ENCODE data around the gene PCSK5.
A peak's percentile ranks its signal among the peaks of the same experiment; 100 is the strongest.

The PCSK5 gene

DNA sequence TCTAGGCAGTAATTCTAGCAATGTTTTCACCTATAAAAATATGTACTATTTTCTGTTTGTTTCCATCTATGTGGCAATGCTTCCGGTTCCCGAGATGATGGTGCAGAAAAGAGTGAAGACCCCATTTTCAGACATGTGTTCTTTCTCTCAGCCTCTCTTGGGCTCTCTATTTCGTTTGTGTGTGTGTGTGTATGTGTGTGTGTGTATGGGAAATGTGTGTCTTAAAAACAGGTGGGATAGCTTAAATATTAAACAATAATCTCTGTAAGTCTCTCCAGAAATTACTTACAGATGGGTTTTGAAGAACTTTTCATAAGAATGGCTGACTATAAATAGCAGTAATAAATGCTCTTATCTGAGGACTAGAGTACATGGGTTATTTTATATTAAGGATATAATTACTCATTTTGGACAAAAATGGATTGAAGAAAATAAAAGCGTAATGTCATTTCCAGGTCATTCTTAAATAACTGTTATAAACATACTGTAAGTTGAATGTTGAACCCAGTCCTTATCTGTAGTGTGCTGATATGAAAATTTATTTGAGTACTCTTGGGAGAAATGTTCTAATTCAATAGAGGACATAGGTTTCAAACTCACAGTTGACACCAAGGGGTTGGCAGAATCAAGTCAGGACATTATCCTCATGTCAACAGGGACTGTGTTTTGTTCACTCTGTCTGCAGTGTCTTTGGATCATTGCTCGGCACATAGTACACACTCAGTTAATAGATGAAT lies 31.1 kb downstream of the PCSK5 start:
- DNase-seq (ENCODE audit: low read depth) = no peak

DNA sequence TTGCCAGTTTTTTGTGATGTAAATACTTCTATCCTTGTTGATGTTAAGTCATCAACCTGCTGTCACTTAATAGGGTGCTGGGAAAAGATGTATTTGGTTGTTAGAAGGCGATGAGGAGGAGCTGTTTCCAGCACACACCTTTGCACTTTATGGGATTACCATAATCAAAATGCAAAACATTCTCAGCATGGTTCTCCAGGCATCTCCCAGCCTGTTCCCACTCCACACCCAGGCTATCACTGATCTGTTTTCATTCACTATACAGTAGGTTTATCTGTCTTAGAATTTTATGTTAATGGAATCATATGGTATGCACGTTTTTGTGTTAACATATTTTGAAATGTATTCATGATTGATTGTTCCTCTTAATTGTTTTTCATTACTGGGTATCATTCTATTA lies 35.9 kb downstream of the PCSK5 start:
- no peak for DNase-seq (ENCODE audit: low read depth)

DNA sequence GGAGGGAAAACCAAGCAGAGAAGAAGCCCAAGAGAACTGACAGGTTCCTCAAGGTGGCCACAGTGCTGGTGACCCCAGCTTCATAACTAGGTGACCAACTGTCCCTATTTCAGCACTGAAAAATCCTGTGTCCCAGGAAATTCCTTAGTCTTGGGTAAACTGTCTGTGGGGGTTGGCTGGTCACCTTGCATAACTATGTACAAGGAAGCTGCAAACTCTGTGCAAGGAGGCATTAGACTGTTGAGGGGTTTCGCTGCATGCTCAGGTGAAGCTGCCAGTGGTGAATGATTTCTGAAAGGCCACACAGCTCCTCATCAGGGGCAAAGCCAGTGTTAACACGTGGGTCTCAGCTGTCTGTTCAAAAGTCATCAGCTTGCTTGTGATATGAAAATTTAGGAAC lies 36.9 kb downstream of the PCSK5 start:
- DNase-seq (ENCODE audit: low read depth) = no peak

DNA sequence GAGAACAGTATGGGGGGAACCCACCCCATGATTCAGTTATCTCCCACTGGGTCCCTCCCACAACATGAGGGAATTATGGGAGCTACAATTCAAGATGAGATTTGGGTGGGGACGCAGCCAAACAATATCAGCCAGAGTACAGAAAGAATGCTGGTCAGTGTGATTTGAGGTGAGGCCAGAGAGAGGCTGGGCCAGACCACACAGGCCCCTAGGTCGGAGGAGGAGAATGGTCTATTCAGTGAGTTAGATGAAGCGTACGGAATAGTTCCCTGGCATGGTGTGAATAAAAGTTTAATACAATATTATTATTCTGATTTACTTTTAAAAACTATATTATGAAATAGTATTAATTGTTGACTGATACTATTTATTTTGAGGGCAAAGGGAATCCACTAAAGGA lies 39.7 kb downstream of the PCSK5 start:
- DNase-seq (ENCODE audit: low read depth) = no peak

DNA sequence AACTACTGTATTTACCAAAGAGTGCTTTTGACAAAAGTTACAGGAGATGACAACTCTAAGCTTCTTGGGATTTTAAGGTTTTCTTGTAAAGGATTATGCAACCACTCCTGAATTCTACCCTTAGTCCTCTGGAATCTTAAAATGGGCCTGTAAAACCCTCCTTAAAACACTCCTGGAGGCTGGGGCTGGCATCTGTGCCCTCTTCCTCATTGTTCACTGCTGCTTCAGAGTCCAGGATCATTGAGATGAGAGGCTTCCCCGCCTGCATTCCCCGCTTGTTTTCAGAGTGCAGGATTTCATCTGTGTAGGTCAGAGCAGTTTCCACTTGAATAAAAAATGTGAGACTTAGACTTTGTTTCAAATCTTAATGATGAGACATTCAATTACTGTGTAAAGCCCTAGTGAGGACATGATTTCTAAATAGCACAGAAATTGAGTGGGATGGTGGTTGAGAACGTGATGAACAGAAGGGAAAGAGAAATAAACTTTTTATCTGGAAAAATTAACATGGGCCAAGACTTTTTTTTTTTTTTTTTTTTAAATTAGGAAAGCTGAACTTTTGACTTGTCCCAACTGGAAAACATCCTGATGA lies 40.4 kb downstream of the PCSK5 start:
- DNase-seq (ENCODE audit: low read depth) = no peak

DNA sequence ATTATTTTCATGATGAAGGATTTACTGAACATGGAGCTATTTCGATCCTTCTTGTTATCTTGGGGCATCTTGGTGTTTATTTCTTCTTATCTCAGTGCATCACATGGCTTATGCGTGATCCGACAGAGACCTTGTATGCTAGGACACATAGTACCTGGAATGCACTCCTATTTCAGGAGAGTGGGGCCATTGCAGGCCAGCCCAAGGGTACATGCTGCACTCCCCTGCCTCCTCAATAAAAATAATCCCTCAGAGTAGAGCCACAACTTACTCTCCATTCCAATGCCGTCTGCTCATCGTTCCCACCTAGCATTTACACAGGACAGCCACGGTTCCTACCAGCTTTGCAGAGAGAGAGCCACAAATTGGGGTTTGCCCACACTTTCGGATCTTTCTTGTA lies 43.5 kb downstream of the PCSK5 start:
- no peak for DNase-seq (ENCODE audit: low read depth)

DNA sequence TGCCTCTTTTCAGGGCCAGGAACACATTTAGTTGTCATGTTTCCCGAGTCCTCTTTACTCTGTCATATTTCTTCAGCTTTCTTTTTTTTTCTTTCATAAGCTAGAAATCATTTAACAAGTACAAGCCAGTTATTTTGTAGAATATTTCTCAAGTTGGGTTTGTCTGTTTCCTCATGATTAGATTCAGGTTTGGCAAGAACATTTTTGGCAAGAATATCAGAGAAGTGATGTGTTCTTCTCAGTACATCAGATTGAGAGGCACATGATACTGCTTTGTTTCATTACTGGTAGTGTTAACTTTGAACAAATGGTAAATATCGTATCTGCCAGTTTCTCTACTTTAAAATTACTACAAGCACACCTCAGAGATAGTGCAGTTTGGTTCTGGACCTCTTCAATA lies 45.1 kb downstream of the PCSK5 start:
- DNase-seq (ENCODE audit: low read depth) = peak; percentile 14

DNA sequence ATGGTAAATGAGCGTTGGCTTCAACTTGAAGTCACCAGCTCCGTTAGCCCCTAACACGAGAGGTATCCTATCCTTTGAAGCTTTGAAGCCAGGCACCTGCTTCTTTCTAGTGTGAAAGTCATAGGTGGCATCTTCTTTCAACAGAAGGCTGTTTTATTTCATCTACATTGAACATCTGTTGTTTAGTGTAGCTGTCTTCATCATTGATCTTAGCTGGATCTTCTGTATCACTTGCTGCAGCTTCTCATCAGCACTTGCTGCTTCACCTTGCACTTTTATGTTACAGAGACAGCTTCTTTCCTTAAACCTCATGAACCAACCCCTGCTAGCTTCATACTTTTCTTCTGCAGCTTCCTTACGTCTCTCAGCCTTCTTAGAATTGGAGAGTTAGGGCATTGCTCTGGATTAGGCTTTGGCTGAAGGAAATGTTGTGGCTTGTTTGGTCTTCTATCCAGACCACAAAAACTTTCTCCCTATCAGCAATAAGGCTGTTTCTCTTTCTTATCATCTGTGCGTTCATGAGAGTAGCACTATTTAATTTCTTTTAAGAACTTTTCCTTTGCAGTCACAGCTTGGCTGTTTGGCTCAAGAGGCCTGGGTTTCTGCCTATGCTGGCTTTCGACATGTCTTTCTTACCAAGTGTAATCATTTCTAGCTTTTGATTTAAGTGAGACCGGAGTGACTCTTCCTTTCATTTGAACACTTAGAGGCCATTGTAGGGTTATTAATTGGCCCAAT lies 47.2 kb downstream of the PCSK5 start:
- DNase-seq (ENCODE audit: low read depth) = peak; percentile 72

DNA sequence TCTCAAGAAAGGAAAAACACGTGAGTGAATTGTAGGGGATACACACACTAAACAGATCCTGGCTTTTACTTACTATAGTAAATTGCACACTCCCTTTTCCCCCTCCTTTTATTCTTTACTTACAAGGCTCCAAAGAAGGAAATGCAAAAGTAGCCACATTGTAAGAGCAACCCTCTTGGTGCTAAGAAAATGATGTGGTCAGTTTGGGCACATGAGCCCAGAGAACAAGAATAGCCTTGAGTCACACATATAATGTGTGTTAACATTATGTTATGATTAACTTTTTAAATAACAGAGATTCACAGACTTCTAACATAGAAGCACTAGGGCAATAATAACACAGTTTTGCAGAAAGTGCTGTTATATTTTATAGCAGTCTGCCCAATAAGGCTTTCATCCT lies 48.5 kb downstream of the PCSK5 start:
- DNase-seq (ENCODE audit: low read depth) = no peak

DNA sequence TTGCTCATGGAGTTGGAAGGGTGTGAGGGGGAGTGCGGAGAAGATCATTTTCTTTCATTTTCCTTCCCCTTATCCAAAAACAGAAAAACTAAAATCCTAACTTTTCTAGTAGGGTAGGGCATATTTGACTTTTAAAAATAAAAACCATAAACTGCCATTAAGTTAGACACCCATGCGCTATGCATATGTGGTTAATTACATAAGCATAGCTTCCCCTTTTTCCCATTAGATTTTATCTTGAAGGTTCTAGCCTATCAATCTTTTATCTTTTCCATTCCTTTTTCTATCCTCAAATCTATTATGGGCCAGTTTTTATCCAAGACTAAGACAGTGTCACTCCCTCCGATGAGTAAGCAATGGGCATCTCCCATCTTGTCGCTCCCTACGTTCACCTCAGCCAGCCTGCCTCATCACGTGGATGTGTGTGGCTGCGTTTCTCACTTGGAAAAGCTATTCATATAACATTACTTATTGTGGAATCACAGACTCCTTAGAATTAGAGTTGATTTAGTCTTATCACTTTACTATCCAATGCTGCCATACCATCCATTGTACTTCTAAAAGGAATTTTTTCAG lies 49.2 kb downstream of the PCSK5 start:
- no peak for DNase-seq (ENCODE audit: low read depth)

DNA sequence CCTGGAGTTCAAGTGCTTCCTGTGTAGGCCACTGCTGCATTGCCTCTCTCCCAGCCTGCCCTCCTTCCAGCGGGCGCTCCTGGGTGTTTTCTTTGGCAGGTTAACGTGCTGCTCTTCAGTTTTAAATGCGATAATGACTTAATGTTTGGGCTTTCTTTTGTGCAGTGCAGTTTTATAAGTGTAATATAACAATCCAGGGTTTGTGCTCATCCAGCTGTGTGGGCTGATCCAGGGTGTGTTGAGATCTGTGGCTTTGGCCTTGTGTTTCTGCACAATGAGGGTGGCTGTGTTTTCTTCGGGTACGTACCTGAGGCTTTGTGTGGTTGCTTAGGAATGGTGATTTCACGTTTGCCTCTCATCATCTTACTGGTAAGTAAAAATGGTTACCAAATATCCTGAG lies 50.6 kb downstream of the PCSK5 start:
- DNase-seq (ENCODE audit: low read depth) = no peak

DNA sequence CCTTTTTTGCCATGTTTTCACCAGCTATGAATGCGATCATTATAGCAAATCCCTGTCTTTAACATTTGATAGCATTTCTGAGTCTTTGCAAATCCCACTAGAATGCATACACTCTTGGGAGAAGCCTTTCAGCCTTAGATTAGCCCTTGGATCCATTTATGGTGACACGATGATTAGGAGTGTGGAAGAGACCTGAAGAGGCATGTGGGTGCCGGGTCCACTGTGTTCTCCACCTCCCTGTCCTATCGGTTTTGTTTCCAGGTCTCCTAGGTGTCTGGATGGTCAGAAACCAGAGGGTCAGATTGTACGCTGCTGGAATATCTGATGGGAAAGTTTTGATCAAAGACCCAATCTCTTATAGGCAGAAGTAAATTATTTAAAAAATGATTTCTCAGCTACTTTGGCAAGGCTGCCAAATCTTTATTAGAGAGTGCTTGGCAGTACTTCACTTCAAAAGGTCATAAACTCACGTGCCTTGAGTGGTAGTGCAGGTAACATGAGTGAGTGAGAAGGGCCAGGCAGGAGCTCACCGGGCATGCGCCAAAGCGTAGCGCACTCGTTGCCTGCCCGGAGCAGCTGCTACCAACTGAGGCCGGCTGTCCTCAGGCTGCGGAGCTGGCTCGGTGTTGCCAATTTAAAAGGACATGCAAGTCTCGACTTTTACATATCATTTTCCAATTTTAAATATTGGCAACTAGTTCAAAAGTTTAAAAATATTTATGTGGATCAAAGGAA lies 51.3 kb downstream of the PCSK5 start:
- DNase-seq (ENCODE audit: low read depth) = no peak

DNA sequence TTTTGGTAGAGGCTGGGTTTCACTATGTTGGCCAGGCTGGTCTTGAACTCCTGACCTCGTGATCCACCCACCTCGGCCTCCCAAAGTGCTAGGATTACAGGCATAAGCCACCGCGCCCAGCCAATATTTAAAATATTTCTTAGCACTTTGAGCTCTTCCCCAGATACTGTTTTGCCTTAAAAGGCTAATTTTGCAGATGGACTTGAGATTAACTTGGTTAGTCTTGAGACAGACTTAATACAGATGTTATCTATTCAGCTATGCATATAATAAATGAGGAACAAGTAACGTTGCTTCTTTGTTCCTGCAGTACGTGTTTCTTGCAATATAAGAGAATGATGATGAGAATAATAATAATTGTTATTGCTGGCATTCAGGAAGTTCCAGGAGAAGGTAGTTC lies 56.3 kb downstream of the PCSK5 start:
- DNase-seq (ENCODE audit: low read depth) = no peak

DNA sequence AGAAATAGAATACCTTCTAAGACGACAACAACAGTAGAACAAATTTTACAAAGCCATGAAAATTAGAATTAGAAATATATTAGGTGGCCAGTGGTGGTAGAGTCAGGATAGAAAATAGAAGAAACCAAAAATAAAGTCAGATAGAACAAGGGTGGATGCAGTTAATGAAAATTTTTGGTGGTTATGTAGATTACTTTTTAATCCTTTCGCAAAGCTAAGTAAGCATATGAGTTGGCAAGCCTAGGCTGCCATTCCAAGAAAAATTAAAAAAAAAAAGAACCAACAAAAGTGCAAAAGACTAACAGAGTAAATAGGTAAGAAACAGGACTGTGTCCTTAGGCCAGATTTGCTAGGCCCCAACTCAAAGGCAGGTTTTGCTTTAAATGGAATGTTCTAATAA lies 56.8 kb downstream of the PCSK5 start:
- DNase-seq (ENCODE audit: low read depth) = no peak

DNA sequence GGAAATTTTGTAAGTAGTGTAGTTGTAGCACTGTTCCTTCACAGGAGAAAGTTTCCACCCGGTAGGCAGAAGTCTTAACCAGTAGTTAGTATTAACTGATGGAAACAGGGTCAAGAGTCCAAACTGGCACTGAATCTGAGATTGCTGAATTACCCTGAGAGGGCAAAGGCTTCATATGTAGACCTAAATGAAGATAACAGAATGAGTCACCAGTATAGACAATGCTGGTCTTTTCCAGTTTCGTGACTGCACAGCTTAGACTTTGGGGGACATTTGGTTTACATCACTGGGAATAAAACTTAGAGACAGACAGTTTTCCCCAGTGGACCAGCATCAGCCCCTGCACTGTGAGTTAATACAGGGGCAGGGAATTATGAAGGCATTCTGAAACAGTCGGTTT lies 60.5 kb downstream of the PCSK5 start:
- no peak for DNase-seq (ENCODE audit: low read depth)

DNA sequence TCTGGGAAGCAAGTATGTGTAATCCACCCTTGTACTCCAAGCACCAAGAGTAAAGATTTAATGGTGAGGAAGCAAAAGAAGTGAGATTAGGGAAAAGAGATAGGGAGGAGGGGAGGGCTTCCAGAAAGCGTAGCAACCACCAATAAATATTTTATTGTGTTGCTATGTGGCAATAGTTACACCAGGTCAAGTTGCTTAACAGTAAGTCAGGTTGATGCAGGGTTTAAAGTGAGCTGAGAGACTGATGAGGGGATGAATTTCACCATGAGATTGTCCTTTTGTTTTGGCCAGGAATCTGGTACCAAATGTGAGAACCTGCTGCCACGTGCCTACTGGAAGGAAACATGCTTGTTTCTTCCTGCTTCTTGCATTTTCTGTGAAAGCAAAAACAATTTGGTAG lies 62.7 kb downstream of the PCSK5 start:
- peak; percentile 87 for DNase-seq (ENCODE audit: low read depth)

DNA sequence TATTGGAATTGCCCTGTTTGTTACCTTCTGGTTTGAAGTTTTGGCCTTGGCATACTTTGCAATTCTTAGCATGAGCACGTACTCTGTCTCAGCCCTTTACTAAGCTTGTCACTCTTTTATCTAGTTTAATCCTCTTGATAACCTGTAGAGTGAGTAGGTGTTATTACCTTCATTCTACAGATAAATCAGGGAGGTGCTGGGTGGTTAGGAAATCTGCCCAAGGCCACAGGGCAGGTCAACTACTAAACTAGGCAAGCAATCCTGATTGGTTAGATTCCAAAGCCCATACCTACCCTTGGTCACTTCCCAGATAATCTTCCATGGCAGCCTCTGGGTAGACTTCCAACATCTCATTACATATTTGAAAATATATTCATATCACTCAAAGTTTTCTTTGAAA lies 65.7 kb downstream of the PCSK5 start:
- no peak for DNase-seq (ENCODE audit: low read depth)

DNA sequence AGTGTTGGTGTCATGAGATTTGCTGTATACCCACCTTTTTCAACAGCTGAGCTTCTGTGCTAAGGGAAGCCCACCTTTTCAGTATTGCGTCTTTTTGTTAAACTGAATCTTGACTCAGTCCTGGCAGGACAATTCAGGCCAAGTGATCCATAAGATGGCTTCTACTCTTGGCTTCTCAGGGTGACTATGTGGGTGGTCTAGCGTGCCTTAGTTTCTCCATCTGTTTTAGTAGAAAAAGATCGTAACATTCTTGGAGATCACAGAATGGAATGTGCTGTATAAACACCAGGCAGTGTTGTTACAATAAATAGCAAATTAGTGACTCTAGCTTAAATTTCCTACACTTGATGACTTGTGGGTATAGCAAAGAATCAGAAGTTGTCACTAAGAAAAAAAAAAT lies 66.6 kb downstream of the PCSK5 start:
- DNase-seq (ENCODE audit: low read depth) = no peak

DNA sequence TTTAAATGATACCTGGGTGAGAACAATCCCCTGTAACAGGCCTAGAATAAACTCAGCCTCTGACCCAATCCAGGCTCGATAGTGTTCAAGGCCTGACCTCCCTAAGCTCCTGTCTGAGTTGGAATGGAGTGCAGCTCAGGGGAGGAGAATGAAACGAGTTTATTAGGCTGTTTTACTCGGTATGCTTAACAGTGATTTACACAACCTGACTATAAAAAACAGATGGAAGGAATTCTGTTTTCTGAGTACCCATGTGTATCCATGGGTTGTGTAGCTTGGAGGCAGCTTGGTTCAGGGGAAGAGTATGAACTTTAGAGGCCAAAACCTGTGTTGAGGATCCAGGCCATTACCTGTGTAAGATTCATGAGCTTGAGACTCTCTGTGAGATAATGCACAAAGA lies 67.8 kb downstream of the PCSK5 start:
- DNase-seq (ENCODE audit: low read depth) = no peak

DNA sequence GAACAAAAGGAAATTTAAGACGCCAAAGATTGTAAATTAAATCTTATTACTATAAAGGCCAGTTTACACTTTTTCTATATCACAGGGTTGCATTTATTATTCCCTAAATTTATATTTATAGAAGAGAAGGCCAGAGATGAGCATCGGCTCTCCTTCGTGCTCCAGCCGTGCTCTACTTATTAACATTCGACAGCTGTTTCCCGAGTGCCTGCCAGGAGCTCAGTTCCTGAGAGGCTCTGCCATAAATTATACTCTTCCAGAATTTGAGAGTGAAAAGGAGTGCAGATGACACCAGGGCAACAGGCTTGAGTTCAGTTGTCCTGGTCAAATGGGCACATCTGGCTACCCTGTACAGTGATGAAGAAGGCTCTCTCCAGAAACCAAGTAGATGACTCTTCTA lies 70.1 kb downstream of the PCSK5 start:
- DNase-seq (ENCODE audit: low read depth) = no peak

DNA sequence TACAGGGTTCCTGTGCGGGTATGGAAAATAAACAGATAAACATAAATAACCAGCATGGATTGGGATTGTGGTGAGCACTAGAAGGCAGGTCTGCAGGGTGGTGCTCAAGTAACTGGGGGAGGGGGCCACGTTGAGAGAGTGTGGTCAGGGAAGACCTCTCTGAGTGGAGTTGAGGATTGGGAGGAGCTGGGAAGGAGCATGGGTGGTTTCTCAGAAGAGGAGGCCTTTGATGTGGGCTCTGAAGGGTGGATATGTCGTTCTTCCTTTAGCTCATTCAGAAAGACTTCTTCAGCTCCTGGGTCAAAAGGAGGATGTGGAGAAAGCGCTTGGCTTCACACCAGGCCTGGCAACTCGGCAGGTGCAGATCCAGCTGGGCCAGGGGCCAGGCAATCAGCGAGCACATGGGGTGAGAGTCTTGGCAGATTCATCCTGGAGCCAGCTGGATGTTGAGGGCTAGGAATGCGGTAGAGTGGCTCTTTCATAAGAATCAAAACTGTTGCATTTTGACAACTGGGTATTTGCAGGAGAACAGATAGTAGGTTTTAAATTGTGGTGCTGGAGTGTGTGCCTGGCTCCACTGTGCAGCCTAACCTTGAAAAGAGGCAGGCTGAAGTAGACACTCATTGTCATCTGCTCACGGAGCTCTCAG lies 71.7 kb downstream of the PCSK5 start:
- DNase-seq (ENCODE audit: low read depth) = no peak

DNA sequence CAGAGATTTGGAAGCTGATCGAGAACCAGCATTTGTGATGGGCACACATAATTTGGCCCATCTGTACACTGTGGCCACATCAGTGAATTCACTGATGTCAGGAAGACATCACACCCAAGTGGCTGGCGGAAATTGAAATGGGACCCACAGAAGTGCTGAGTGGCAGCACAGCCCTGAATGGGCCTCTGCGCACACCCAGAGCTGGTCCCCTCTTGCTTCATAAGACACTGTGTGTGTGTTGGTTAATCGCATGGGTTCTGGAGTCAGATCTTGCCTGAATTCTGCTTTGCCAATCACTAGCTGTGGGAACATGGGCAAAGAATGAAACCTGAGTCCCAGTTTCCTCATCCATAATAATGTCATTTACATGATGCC lies 72.2 kb downstream of the PCSK5 start:
- DNase-seq (ENCODE audit: low read depth) = no peak

Measured in amniotic epithelial cell (primary cell).